ENCODE results near the gene MOV10.

Gene MOV10

GRCh38 chr1:112700290-112701226 is 26.1 kb downstream of the MOV10 start:
- peak; percentile 38 for DNase-seq

GRCh38 chr1:112701227-112702066 is 27.0 kb downstream of the MOV10 start:
- DNase-seq: no peak

- no peak for DNase-seq
Observed at GRCh38 chr1:112702067-112702395, 27.6 kb downstream of the MOV10 start.

GRCh38 chr1:112702420-112703261 is 28.2 kb downstream of the MOV10 start:
- no peak for DNase-seq

- no peak for DNase-seq
Observed at GRCh38 chr1:112703706-112704105, 29.2 kb downstream of the MOV10 start.

- DNase-seq: no peak
Observed at GRCh38 chr1:112704391-112704933, 30.0 kb downstream of the MOV10 start.

- DNase-seq: no peak
Observed at GRCh38 chr1:112704934-112705627, 30.6 kb downstream of the MOV10 start.

- DNase-seq: no peak
Observed at GRCh38 chr1:112706505-112707220, 32.2 kb downstream of the MOV10 start, which contains the start of gene RHOC. Gene RHOC, minus strand, starts transcription at chr1:112707127. Its CDS starts 3,328 bp downstream, at chr1:112703799.

- DNase-seq: peak; percentile 55
Observed at GRCh38 chr1:112707221-112708001, 33.0 kb downstream of the MOV10 start.

GRCh38 chr1:112708002-112708448 is 33.6 kb downstream of the MOV10 start:
- no peak for DNase-seq

- no peak for DNase-seq
Observed at GRCh38 chr1:112708489-112708888, 34.0 kb downstream of the MOV10 start.

- no peak for DNase-seq
Observed at GRCh38 chr1:112710159-112710558, 35.7 kb downstream of the MOV10 start.

- DNase-seq: no peak
Observed at GRCh38 chr1:112710586-112710985, 36.1 kb downstream of the MOV10 start.

GRCh38 chr1:112711041-112711440 is 36.6 kb downstream of the MOV10 start:
- no peak for DNase-seq

GRCh38 chr1:112711670-112712069 is 37.2 kb downstream of the MOV10 start:
- no peak for DNase-seq

GRCh38 chr1:112712191-112712590 is 37.7 kb downstream of the MOV10 start:
- no peak for DNase-seq

GRCh38 chr1:112712701-112713128 is 38.3 kb downstream of the MOV10 start:
- DNase-seq: no peak

- no peak for DNase-seq
Observed at GRCh38 chr1:112713466-112714312, 39.2 kb downstream of the MOV10 start.
